ENCODE results near the gene IGSF1.

Gene IGSF1

DNA sequence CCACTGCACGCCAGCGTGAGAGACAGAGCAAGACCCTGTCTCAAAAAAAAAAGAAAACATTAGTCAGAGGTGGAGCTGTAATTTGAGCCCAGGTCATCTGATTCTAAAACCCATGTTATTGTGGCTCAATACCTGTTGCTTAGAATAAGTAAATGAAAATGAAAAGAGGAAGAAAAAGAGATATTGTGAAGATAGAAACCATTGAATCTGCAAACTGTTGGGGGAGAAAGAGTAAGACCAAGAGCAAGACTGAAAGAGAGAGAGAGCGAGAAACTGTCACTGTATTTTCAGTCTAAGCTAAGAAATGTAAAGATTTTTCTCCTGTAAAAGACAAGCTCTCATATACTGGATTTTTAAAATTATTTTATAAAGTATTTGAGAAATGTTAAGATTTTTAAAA, 9.7 kb upstream of the IGSF1 start:
- TF ChIP-seq, protein P1, sequence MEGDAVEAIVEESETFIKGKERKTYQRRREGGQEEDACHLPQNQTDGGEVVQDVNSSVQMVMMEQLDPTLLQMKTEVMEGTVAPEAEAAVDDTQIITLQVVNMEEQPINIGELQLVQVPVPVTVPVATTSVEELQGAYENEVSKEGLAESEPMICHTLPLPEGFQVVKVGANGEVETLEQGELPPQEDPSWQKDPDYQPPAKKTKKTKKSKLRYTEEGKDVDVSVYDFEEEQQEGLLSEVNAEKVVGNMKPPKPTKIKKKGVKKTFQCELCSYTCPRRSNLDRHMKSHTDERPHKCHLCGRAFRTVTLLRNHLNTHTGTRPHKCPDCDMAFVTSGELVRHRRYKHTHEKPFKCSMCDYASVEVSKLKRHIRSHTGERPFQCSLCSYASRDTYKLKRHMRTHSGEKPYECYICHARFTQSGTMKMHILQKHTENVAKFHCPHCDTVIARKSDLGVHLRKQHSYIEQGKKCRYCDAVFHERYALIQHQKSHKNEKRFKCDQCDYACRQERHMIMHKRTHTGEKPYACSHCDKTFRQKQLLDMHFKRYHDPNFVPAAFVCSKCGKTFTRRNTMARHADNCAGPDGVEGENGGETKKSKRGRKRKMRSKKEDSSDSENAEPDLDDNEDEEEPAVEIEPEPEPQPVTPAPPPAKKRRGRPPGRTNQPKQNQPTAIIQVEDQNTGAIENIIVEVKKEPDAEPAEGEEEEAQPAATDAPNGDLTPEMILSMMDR (conservative IDR thresholded peaks at IDR 0.05; ENCODE audit: control insufficient read depth, insufficient read depth, low read depth, low read length): no peak
- no peak for DNase-seq (ENCODE audit: low read depth)
- H3K4me3 ChIP-seq (ENCODE audit: control insufficient read depth, low read depth, low read length): no peak overlapping the region

DNA sequence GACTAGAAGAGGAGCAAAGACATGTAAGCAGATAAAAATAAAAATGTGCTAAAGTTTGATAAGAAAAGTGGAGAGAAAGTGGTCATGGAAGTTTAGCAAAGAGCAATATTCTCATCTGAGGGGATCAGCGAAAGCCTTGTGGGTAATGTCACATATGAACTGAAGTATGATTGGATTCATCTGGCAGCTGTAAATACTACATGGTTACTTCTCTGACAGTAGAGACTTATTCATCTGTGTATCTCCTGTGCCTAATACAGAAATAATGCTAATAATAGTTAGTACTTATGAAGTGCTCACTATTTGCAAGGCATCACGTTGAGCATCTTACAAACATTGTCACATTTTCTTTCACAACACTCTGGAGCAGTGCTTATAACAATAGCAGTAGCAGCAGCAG, 8.9 kb upstream of the IGSF1 start:
- no peak overlapping the region for H3K4me3 ChIP-seq (ENCODE audit: control insufficient read depth, low read depth, low read length)
- TF ChIP-seq, protein P1 (conservative IDR thresholded peaks at IDR 0.05; ENCODE audit: control insufficient read depth, insufficient read depth, low read depth, low read length): no peak
- no peak for DNase-seq (ENCODE audit: low read depth)

DNA sequence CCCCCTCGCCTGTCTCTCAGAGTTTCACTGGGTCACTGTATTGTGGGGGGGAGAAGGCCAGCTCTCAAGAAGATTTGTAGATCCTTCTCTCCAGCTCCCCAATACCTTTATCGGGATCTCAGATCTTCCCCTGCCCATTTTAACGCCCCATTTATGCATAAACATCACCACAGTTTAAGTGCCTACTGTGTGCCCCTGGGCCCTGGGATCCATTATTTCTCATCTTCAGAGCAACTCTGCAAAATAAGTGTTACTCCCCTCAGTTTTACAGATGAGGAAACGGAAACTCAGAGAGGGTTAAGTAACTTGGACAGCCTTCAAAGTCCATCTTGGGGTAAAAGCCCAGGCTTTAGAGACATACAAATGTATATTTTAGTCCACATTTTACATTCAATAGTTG, 421 bp upstream of the IGSF1 start:
- DNase-seq (ENCODE audit: low read depth): no peak
- H3K4me3 ChIP-seq (ENCODE audit: control insufficient read depth, low read depth, low read length): no peak overlapping the region
- TF ChIP-seq, protein P1 (conservative IDR thresholded peaks at IDR 0.05; ENCODE audit: control insufficient read depth, insufficient read depth, low read depth, low read length): no peak

DNA sequence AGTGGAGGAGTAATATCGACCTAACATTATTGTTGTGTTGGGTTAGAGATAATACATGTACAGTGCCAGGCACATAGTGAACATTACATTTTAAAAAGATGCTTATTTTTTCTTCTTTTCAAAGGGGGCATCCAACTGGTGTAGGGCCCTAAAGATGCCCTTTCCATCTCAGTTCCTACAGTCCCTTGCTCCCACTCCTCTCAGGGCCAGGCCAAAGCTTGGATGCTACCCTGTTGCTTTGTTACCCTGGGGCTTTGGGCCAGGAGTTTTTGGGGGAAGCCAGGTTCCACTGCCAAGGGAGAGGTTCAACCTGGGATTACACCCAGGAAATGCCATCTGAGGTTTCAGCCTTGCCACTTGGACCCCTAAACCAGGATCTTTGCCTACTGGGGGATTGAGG, 918 bp downstream of the IGSF1 start:
- TF ChIP-seq, protein P1 (conservative IDR thresholded peaks at IDR 0.05; ENCODE audit: control insufficient read depth, insufficient read depth, low read depth, low read length): no peak
- no peak overlapping the region for H3K4me3 ChIP-seq (ENCODE audit: control insufficient read depth, low read depth, low read length)
- DNase-seq (ENCODE audit: low read depth): no peak

DNA sequence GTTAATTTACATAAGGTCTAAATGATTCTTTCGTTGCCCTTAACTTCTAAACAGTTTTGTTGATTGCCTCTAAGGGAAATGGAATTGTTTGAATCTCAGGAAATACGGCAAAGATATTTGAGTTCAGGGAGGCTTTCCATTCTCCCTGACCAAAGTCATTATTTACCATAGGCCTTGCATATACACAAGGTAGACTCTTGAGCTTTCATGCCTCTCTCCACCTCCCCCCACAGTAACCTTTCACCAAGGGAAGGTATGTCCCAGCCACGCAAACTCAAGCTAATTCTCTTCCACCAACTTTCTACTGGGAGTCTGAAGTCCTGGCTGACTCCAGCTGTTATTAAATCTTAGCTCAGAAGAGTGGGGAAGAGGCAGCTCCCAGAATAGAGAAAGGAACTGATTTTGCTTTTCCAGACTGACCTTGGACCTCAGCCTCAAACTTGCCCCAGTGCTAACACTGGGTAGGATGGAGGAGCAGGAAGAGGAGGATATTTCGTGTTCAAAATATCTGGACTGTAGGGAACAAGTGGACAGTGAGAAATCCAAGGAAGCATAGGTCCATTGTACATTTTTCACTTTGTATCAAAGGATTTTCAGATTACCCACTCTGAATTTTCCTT, 1.4 kb downstream of the IGSF1 start:
- H3K4me3 ChIP-seq (ENCODE audit: control insufficient read depth, low read depth, low read length): no peak overlapping the region
- TF ChIP-seq, protein P1 (conservative IDR thresholded peaks at IDR 0.05; ENCODE audit: control insufficient read depth, insufficient read depth, low read depth, low read length): no peak
- no peak for DNase-seq (ENCODE audit: low read depth)

DNA sequence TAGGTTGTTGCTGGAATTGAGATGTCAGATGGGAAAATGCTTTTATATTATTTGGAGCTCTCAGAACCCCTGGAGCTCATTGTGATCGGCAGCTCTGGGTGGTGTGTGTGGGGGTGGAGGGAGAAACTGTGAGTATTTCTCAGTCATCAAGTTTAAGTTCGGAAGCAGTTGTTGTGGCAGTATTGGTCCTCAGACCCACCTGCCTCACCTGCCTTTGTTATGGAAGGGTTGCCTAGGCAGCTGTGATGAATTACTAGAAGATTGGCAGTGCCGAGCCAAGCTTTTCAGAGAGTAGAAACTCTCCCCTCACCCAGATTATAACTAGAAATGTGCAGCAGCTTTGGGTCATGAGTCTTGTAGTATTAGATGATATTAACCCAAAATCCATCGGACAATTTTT, 9.5 kb downstream of the IGSF1 start:
- TF ChIP-seq, protein P1 (conservative IDR thresholded peaks at IDR 0.05; ENCODE audit: control insufficient read depth, insufficient read depth, low read depth, low read length): no peak
- no peak overlapping the region for H3K4me3 ChIP-seq (ENCODE audit: control insufficient read depth, low read depth, low read length)
- no peak for DNase-seq (ENCODE audit: low read depth)

DNA sequence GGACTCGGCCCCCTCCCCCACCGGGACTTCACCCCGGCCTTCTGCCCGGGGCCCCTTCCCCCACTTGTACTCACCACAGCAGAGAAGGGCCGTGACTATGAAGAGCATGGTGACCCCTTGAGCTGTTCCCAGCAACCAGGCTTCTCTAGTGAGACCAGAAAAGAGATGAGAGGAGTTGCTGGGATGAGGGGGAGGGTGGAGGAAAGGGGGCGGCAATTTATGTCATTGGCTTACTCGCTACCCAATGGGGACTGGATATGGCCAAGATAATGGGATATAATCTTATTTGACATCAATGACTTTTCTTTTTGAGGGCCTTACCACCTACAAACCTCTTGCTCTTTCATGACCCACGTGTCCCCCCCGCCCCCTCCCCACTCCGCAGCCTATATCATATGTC, 9.9 kb downstream of the IGSF1 start:
- TF ChIP-seq, protein P1 (conservative IDR thresholded peaks at IDR 0.05; ENCODE audit: control insufficient read depth, insufficient read depth, low read depth, low read length): no peak
- no peak for DNase-seq (ENCODE audit: low read depth)
- H3K4me3 ChIP-seq (ENCODE audit: control insufficient read depth, low read depth, low read length): no peak overlapping the region
